Muscle layer of colon (tissue), 2 donors: ENCODE data around the gene MELTF.
A peak's percentile ranks its signal among the peaks of the same experiment; 100 is the strongest.

Experiments
- H3K27ac ChIP-seq: one replicate; pipeline ENCODE4 v1.7.0; 2013; ENCODE audit warnings: low read depth, mild to moderate bottlenecking, low read length, moderate library complexity
- H3K27me3 ChIP-seq, 2 donors: one replicate each; pipeline ENCODE4 v1.7.0; 2013; ENCODE audit warnings: low read length in 2 of 2, mild to moderate bottlenecking in 2 of 2; ENCODE audit not compliant: insufficient read depth in 2 of 2, control insufficient read depth in 1 of 2
- H3K36me3 ChIP-seq: one replicate; pipeline ENCODE4 v1.7.0; 2013; ENCODE audit warnings: mild to moderate bottlenecking, low read length; ENCODE audit not compliant: insufficient read depth
- H3K4me1 ChIP-seq: one replicate; pipeline ENCODE4 v1.7.0; 2013; ENCODE audit warnings: mild to moderate bottlenecking, low read length; ENCODE audit not compliant: insufficient read depth
- H3K4me3 ChIP-seq, 2 donors: one replicate each; pipeline ENCODE4 v1.7.0; 2013; ENCODE audit warnings: low read length in 2 of 2, low read depth in 1 of 2, mild to moderate bottlenecking in 1 of 2, moderate library complexity in 1 of 2
- H3K9ac ChIP-seq: one replicate; pipeline ENCODE4 v1.7.0; 2013; ENCODE audit warnings: low read length
- H3K9me3 ChIP-seq: one replicate; pipeline ENCODE4 v1.7.0; 2013; ENCODE audit warnings: mild to moderate bottlenecking, low read length
- donor health status: abdominal sarcoma.
- donor health status: Adenocarcinoma of cecum.

The MELTF gene

GRCh38 chr3:196985954-196986885 lies 43.4 kb downstream of the MELTF start:
- H3K4me1 ChIP-seq, result no peaks in the 10 kb centered on the region
- no peaks in the 10 kb centered on the region for H3K27me3 ChIP-seq
- H3K9ac ChIP-seq, result no peak overlapping the region
- H3K4me3 ChIP-seq, result no peak overlapping the region
- no peaks in the 10 kb centered on the region for H3K36me3 ChIP-seq
- no peaks in the 10 kb centered on the region for H3K9me3 ChIP-seq
- no peak overlapping the region for H3K27ac ChIP-seq

DNA sequence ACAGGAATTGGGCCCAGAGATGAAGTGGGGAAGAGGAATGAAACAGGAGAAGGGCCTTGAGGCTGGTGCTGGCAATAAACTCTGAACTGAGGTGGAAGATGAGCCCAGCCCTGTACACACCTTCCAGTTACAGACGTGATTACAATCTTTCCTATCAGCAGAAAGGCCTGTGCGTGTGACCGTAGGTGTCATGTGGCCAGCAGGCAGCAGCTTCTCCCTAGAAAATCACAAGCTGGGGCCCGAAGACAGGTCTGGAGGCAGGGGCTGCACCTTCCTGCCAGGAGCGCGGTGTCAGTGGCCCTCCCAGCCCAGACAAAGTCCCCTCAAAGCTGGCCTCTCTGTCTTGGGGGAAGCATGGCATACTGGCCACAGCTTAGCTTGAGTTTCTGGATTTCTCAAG lies 44.3 kb downstream of the MELTF start:
- H3K9me3 ChIP-seq, result no peaks in the 10 kb centered on the region
- no peak overlapping the region for H3K27ac ChIP-seq
- H3K36me3 ChIP-seq, result no peaks in the 10 kb centered on the region
- H3K27me3 ChIP-seq, result no peaks in the 10 kb centered on the region
- H3K4me3 ChIP-seq, result no peak overlapping the region
- no peaks in the 10 kb centered on the region for H3K4me1 ChIP-seq
- no peak overlapping the region for H3K9ac ChIP-seq

DNA sequence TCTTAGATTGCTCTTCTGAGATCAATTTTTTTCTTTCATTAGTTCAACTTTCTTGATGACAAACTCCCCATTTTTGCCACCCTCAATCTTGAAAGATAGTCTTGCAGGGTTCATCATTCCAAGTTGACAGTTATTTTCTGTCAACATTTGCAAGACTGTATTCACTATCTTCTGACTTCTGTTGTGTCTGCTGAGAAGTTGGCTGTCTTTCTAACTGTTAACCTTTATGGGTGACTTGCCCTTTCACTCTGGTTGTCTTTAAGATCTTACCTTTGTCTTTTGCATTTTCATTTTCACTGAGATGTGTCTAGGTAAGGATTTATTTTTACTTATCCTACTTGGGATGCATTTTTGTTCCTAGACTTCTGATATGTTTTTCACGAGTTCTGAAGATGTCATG lies 46.4 kb downstream of the MELTF start:
- H3K9me3 ChIP-seq, result no peaks in the 10 kb centered on the region
- H3K36me3 ChIP-seq, result no peaks in the 10 kb centered on the region
- H3K9ac ChIP-seq, result no peak overlapping the region
- H3K27me3 ChIP-seq, result no peaks in the 10 kb centered on the region
- H3K27ac ChIP-seq, result no peak overlapping the region
- peaks cover 6% of the 10 kb centered on the region for H3K4me1 ChIP-seq
- no peak overlapping the region for H3K4me3 ChIP-seq

- no peak overlapping the region for H3K4me3 ChIP-seq
- no peaks in the 10 kb centered on the region for H3K9me3 ChIP-seq
- H3K9ac ChIP-seq, result no peak overlapping the region
- no peak overlapping the region for H3K27ac ChIP-seq
- no peaks in the 10 kb centered on the region for H3K27me3 ChIP-seq
- H3K36me3 ChIP-seq, result no peaks in the 10 kb centered on the region
- H3K4me1 ChIP-seq, result peaks cover 6% of the 10 kb centered on the region
Measured at GRCh38 chr3:196981657-196982056, 48.0 kb downstream of the MELTF start.

DNA sequence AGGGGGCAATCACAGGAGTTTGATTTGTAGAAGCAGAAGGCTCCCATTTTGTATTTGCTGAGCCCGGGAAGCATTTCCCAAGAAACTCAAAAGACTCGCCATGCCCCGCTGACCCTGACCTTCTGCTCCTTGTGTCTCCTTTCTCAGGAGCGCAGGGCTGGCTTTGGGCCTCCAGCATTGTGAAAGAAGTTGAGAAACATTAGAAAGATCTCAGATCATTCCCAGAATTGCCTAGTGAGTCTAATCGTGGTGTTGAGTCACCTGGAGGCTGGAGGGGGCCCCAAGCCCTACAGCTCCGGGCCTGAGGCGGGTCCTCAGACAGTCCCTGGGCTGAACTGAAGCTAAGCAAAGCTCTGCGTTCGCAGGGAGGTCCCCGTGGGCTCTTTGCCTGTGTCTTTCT lies 50.1 kb downstream of the MELTF start:
- Histone ChIP-seq H3K36me3 (no peaks in the 10 kb centered on the region), H3K9ac (no peak overlapping the region), H3K27me3 (no peaks in the 10 kb centered on the region), H3K4me1 (peaks cover 6% of the 10 kb centered on the region), H3K4me3 (no peak overlapping the region), H3K9me3 (no peaks in the 10 kb centered on the region), H3K27ac (no peak overlapping the region)

DNA sequence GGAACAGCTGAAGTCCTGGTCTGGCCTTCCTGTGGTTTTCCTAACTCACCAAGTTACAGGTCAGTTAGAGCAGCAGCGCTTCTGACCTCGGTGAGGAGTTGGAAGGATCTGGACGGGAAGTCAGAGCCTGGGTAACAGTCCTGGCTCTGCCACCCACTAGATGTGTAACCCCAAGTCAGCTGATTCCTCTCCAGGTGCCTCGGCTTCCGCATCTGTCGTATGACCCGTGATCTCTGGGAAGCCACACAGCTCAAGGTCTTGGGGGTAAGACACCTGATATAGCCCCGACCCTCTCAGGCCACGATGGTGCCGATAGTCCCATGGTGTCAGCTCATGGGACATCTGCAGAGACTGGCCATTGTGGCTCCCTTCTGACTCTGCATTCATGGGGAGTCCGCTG lies 52.7 kb downstream of the MELTF start:
- Histone ChIP-seq H3K27me3 (no peaks in the 10 kb centered on the region), H3K4me1 (peaks cover 6% of the 10 kb centered on the region), H3K36me3 (no peaks in the 10 kb centered on the region), H3K4me3 (no peak overlapping the region), H3K9ac (no peak overlapping the region), H3K9me3 (no peaks in the 10 kb centered on the region), H3K27ac (no peak overlapping the region)

- Histone ChIP-seq H3K27ac (no peak overlapping the region), H3K4me1 (peaks cover 6% of the 10 kb centered on the region), H3K9me3 (no peaks in the 10 kb centered on the region), H3K4me3 (no peak overlapping the region), H3K27me3 (no peaks in the 10 kb centered on the region), H3K36me3 (no peaks in the 10 kb centered on the region), H3K9ac (no peak overlapping the region)
Measured at GRCh38 chr3:196975349-196975748, 54.3 kb downstream of the MELTF start.

- H3K27me3 ChIP-seq, result no peaks in the 10 kb centered on the region
- peaks cover 6% of the 10 kb centered on the region for H3K4me1 ChIP-seq
- no peak overlapping the region for H3K27ac ChIP-seq
- no peaks in the 10 kb centered on the region for H3K9me3 ChIP-seq
- no peak overlapping the region for H3K9ac ChIP-seq
- no peaks in the 10 kb centered on the region for H3K36me3 ChIP-seq
- no peak overlapping the region for H3K4me3 ChIP-seq
Measured at GRCh38 chr3:196974661-196975060, 55.0 kb downstream of the MELTF start.

- Histone ChIP-seq H3K36me3 (no peaks in the 10 kb centered on the region), H3K27me3 (no peaks in the 10 kb centered on the region), H3K4me1 (peaks cover 9% of the 10 kb centered on the region), H3K4me3 (no peak overlapping the region), H3K9me3 (no peaks in the 10 kb centered on the region), H3K9ac (no peak overlapping the region), H3K27ac (no peak overlapping the region)
Measured at GRCh38 chr3:196971094-196971698, 58.4 kb downstream of the MELTF start.

DNA sequence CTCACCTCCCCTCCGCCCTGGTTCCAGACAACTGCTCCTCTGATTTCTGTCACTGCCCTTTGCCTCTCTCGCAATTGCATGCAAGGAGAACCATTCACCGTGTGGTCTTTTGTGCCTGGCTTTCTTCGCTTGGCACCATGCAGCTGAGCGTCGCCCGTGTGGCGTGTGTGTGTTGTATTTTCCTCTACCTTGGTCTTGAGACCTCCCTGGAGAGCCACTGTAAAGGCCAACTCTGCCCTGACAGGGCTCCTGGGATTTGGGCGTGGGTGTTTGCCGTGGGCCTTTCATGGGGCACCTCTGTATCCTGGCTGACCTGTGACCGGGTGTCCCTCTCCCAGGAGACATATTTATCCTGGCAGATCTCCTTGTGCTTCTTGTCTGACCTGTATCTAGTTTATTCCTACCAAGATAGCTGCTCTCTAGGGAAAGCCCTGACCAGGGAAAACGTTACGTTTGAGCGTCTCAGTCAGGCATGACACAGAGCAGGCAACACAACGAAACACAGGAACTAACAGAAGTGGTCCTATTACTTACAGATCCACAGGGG lies 59.0 kb downstream of the MELTF start:
- Histone ChIP-seq H3K9ac (no peak overlapping the region), H3K27ac (no peak overlapping the region), H3K36me3 (no peaks in the 10 kb centered on the region), H3K4me3 (no peak overlapping the region), H3K4me1 (peaks cover 9% of the 10 kb centered on the region), H3K9me3 (no peaks in the 10 kb centered on the region), H3K27me3 (no peaks in the 10 kb centered on the region)

GRCh38 chr3:196969660-196970546 lies 59.7 kb downstream of the MELTF start:
- H3K9me3 ChIP-seq, result no peaks in the 10 kb centered on the region
- H3K36me3 ChIP-seq, result no peaks in the 10 kb centered on the region
- H3K4me3 ChIP-seq, result peak overlapping the region; percentile 59 to 68
- H3K27ac ChIP-seq, result no peak overlapping the region
- H3K27me3 ChIP-seq, result no peaks in the 10 kb centered on the region
- peaks cover 9% of the 10 kb centered on the region for H3K4me1 ChIP-seq
- H3K9ac ChIP-seq, result no peak overlapping the region
